IMR-90 (cell line): ENCODE data around the gene SKAP1. TPM values are rescaled to one million over a fixed set of nuclear protein-coding genes. Genes with fewer than 3 reads are reported as not detected.

ENCODE experiments used
- ATAC-seq: fragments of 200-7000 bp; cut with Tn5 transposase; 2 replicates; pipeline ENCODE4 v1.9.1; 2020; ENCODE audit warnings: low read depth, mild to moderate bottlenecking, moderate library complexity
- BruUV-seq: library from RNA; stranded (reverse); fragments of 400-500 nt; replicated peaks from 2 replicates; lab custom pipeline; 2021; lab: Mats Ljungman, UMichigan
- CTCF ChIA-PET: fragments of 300-600 bp; formaldehyde crosslinking; extraction: SDS; loops from one replicate; lab custom pipeline; 2021; ENCODE audit warnings: antibody characterized with exemption; lab: Yijun Ruan, JAX
- POLR2A ChIA-PET: fragments of 300-600 bp; sonication (Branson Sonifier 250); formaldehyde crosslinking; loops from one replicate; lab custom pipeline; 2022; ENCODE audit warnings: antibody characterized with exemption; ENCODE audit not compliant: unreplicated experiment; lab: Charles Lee
- DNase-seq: peaks from one replicate; pipeline ENCODE4 v3.0.0; 2013
- H2AFZ ChIP-seq: replicated peaks from 2 replicates; pipeline ENCODE3; 2013; ENCODE audit warnings: low read length, mild to moderate bottlenecking; ENCODE audit not compliant: poor library complexity
- H2AK5ac ChIP-seq: 2 replicates; pipeline ENCODE4 v1.6.1; 2013; ENCODE audit warnings: low read depth, low read length, inconsistent platforms
- H2AK9ac ChIP-seq: replicated peaks from 2 replicates; pipeline ENCODE3; 2013; ENCODE audit warnings: mild to moderate bottlenecking, low read depth, low read length, moderate library complexity; ENCODE audit not compliant: poor library complexity
- H2BK120ac ChIP-seq: 2 replicates; pipeline ENCODE4 v1.6.1; 2013; ENCODE audit warnings: low read depth, low read length, inconsistent platforms
- H2BK15ac ChIP-seq: 3 replicates; pipeline ENCODE4 v1.6.1; 2013; ENCODE audit warnings: low read depth, low read length, inconsistent platforms
- H2BK20ac ChIP-seq: 2 replicates; pipeline ENCODE4 v1.6.1; 2013; ENCODE audit warnings: low read depth, mild to moderate bottlenecking, inconsistent platforms, low read length, moderate library complexity
- H2BK5ac ChIP-seq: 2 replicates; pipeline ENCODE4 v1.6.1; 2013; ENCODE audit warnings: mild to moderate bottlenecking, low read depth, low read length, inconsistent platforms; ENCODE audit not compliant: poor library complexity, severe bottlenecking
- H3K14ac ChIP-seq: replicated peaks from 2 replicates; pipeline ENCODE4 v1.6.1; 2013; ENCODE audit warnings: low read depth, low read length, inconsistent platforms
- H3K18ac ChIP-seq: 2 replicates; pipeline ENCODE4 v1.6.1; 2013; ENCODE audit warnings: low read depth, low read length, control low read depth
- H3K23ac ChIP-seq: 2 replicates; pipeline ENCODE4 v1.6.1; 2013; ENCODE audit warnings: low read depth, low read length, inconsistent platforms
- H3K27ac ChIP-seq: 2 replicates; pipeline ENCODE4 v1.5.1; 2013; ENCODE audit warnings: mild to moderate bottlenecking, control low read depth, low read length; ENCODE audit not compliant: insufficient read depth
- H3K27me3 ChIP-seq: 2 replicates; pipeline ENCODE4 v1.6.1; 2013; ENCODE audit warnings: low read length; ENCODE audit not compliant: control insufficient read depth, insufficient read depth
- H3K36me3 ChIP-seq: 2 replicates; pipeline ENCODE4 v1.6.1; 2013; ENCODE audit warnings: low read length, mixed read lengths; ENCODE audit not compliant: control insufficient read depth, insufficient read depth
- H3K4ac ChIP-seq: 2 replicates; pipeline ENCODE4 v1.6.1; 2013; ENCODE audit warnings: low read depth, low read length, inconsistent platforms
- H3K4me1 ChIP-seq: 2 replicates; pipeline ENCODE4 v1.6.1; 2013; ENCODE audit warnings: low read length, mixed read lengths; ENCODE audit not compliant: control insufficient read depth, insufficient read depth
- H3K4me2 ChIP-seq: 2 replicates; pipeline ENCODE4 v1.6.1; 2013; ENCODE audit warnings: low read depth, mild to moderate bottlenecking, control low read depth, low read length, moderate library complexity
- H3K4me3 ChIP-seq: 2 replicates; pipeline ENCODE4 v1.5.1; 2013; ENCODE audit warnings: low read depth, mild to moderate bottlenecking, control low read depth, low read length, moderate library complexity; ENCODE audit not compliant: insufficient read depth
- H3K56ac ChIP-seq: 2 replicates; pipeline ENCODE4 v1.6.1; 2013; ENCODE audit warnings: low read length, inconsistent platforms; ENCODE audit not compliant: insufficient read depth; ENCODE audit errors: extremely low read depth
- H3K79me1 ChIP-seq, 2 experiments: 2 replicates each; pipeline ENCODE4 v1.6.1; 2013; ENCODE audit warnings: low read length in 2 of 2, inconsistent platforms in 1 of 2, low read depth in 1 of 2
- H3K9ac ChIP-seq: 2 replicates; pipeline ENCODE4 v1.6.1; 2013; ENCODE audit warnings: low read depth, low read length, control low read depth
- H3K9me1 ChIP-seq: 2 replicates; pipeline ENCODE4 v1.6.1; 2013; ENCODE audit warnings: low read length, inconsistent platforms; ENCODE audit not compliant: insufficient read depth
- H3K9me3 ChIP-seq: 2 replicates; pipeline ENCODE4 v1.6.1; 2013; ENCODE audit warnings: low read length; ENCODE audit not compliant: control insufficient read depth, insufficient read depth
- H4K20me1 ChIP-seq: 2 replicates; pipeline ENCODE4 v1.6.1; 2013; ENCODE audit warnings: low read length, inconsistent platforms; ENCODE audit not compliant: insufficient read depth
- H4K5ac ChIP-seq: 2 replicates; pipeline ENCODE4 v1.6.1; 2013; ENCODE audit warnings: mild to moderate bottlenecking, low read depth, low read length, control low read depth
- H4K8ac ChIP-seq, 2 experiments: 2 replicates each; pipeline ENCODE4 v1.6.1; 2013; ENCODE audit warnings: low read depth in 2 of 2, low read length in 2 of 2, control low read depth in 1 of 2, inconsistent platforms in 1 of 2
- H4K91ac ChIP-seq: 2 replicates; pipeline ENCODE4 v1.6.1; 2013; ENCODE audit warnings: low read depth, low read length, inconsistent platforms; ENCODE audit not compliant: insufficient read depth
- BHLHE40 ChIP-seq: fragments of 150-350 bp; IDR thresholded peaks from 2 replicates; pipeline ENCODE4 v1.6.1; 2016; ENCODE audit warnings: mild to moderate bottlenecking, low read depth, low read length
- CHD1 ChIP-seq: IDR thresholded peaks from 2 replicates; pipeline ENCODE4 v1.6.1; 2012; ENCODE audit warnings: low read depth, low read length, improper control_type of control experiment
- FOS ChIP-seq: fragments of 150-350 bp; IDR thresholded peaks from 2 replicates; pipeline ENCODE4 v1.6.1; 2016; ENCODE audit warnings: low read depth, low read length
- MAFK ChIP-seq: IDR thresholded peaks from 2 replicates; pipeline ENCODE4 v1.6.1; 2012; ENCODE audit warnings: low read depth, low read length, improper control_type of control experiment
- MAZ ChIP-seq: IDR thresholded peaks from 2 replicates; pipeline ENCODE4 v1.6.1; 2012; ENCODE audit warnings: low read depth, mild to moderate bottlenecking, low read length, improper control_type of control experiment, moderate library complexity, borderline replicate concordance
- WGBS, 2 experiments: methylation state at CpG; one replicate each; pipeline versions ENCODE4 v1.1.5 to v1.1.7; 2013; ENCODE audit warnings: missing lambda C conversion rate in 2 of 2; ENCODE audit not compliant: insufficient read length in 1 of 2; ENCODE audit errors: extremely low coverage in 2 of 2; 5-methylcytosine and 5-hydroxymethylcytosine counted together
- dilution Hi-C: fragments of 300-500 bp; cut with HindIII; formaldehyde crosslinking; loops from one replicate; pipeline ENCODE4 v1.14.3; 2018; ENCODE audit warnings: low sequenced_read_pairs; ENCODE audit not compliant: unreplicated experiment
- in situ Hi-C: fragments of 300-500 bp; cut with MboI; formaldehyde crosslinking; loops from 3 replicates; pipeline ENCODE4 v1.14.3; 2019; ENCODE audit warnings: low sequenced_read_pairs, inconsistent platforms, mixed read lengths
- intact Hi-C: fragments of 100-400 bp; cut with micrococcal nuclease; formaldehyde crosslinking; loops from 2 replicates; pipeline ENCODE4 v1.10.0; 2022
- polyA plus RNA-seq, 3 experiments: library from polyadenylated mRNA; depleted of rRNA; stranded (reverse); fragments of >200 nt; gene quantifications; 2 replicates each; pipeline ENCODE4 v1.2.3, GENCODE V29; 2012; ENCODE audit warnings: low replicate concordance in 1 of 3
- total RNA-seq: library from RNA; depleted of rRNA; stranded (reverse); fragments of >200 nt; gene quantifications from 2 replicates; pipeline ENCODE4 v1.2.3, GENCODE V29; 2012
- TF ChIP-seq, protein P1 (sequence below): fragments of 150-350 bp; IDR thresholded peaks from 2 replicates; pipeline ENCODE4 v1.6.1; 2017; ENCODE audit warnings: mild to moderate bottlenecking, antibody characterized with exemption, low read length, low read depth

The SKAP1 gene
- total and polyA plus RNA-seq, 2 of the 4 experiments (the other 2 are of a cell fraction), result not detected

DNA sequence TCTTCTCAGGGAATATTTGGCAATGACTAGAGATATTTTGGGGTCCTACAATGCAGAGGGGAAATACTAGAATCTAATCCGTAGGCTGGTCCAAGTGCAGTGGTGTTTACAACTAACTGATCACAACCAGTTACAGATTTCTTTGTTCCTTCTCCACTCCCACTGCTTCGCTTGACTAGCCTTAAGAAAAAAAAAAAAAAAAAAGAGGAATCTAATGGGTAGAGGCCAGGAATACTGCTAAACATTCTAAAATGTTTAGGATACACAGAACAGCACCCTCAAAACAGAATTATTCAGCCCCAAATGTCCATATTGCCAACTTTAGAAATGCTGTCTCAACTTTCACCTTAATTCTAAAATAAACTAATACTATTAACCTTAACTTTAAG, 49.0 kb upstream of the SKAP1 start:
- Histone ChIP-seq H3K56ac (no peak overlapping the region), H4K8ac (no peak overlapping the region), H3K4me3 (no peak overlapping the region), H2AK5ac (no peak overlapping the region), H3K18ac (no peak overlapping the region), H3K27me3 (no peaks in the 10 kb centered on the region), H4K91ac (no peak overlapping the region), H4K20me1 (peaks cover 5% of the 10 kb centered on the region; the same call in 1 of the 2 replicates), H2BK20ac (no peak overlapping the region), H3K9ac (no peak overlapping the region), H4K5ac (no peak overlapping the region), H3K9me3 (no peaks in the 10 kb centered on the region), H2BK5ac (no peak overlapping the region), H3K4me2 (no peak overlapping the region), H3K27ac (no peak overlapping the region), H3K23ac (no peak overlapping the region), H3K79me1 (peaks cover 0 to 14% of the 10 kb centered on the region in 2 experiments; a peak in 2 of 4 replicates), H2BK120ac (no peak overlapping the region), H2AK9ac (no peak overlapping the region), H2BK15ac (no peak overlapping the region), H3K4me1 (peaks cover 8% of the 10 kb centered on the region), H3K4ac (no peak overlapping the region), H2AFZ (no peak overlapping the region), H3K36me3 (no peaks in the 10 kb centered on the region), H3K14ac (no peak overlapping the region), H3K9me1 (peaks cover 12% of the 10 kb centered on the region)
- POLR2A ChIA-PET, result no interaction called here
- DNase-seq, result no peak
- BruUV-seq, result no TSS peak
- dilution Hi-C loops, result no loop called here
- intact Hi-C loops, result no loop called here
- TF ChIP-seq CHD1 (no peak), MAZ (no peak), BHLHE40 (no peak), MAFK (no peak), FOS (no peak)
- TF ChIP-seq, protein P1, sequence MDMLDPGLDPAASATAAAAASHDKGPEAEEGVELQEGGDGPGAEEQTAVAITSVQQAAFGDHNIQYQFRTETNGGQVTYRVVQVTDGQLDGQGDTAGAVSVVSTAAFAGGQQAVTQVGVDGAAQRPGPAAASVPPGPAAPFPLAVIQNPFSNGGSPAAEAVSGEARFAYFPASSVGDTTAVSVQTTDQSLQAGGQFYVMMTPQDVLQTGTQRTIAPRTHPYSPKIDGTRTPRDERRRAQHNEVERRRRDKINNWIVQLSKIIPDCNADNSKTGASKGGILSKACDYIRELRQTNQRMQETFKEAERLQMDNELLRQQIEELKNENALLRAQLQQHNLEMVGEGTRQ, result no peak
- ATAC-seq, result no peak
- WGBS, 2 experiments, result no CpG with 5 or more reads among the region's 2 CpGs
- in situ Hi-C loops, result no loop called here
- CTCF ChIA-PET, result no interaction called here
